EL (cell line): ENCODE results near the gene HKDC1.
"Not testable (repeated sequence)": the region's sequence is repeated elsewhere in the genome, so short reads cannot be mapped to it uniquely, and the experiment has no call there.

Experiments
- DNase-seq: peaks from one replicate; pipeline ENCODE4 v3.0.0-alpha.2; 2016

Gene HKDC1

DNA sequence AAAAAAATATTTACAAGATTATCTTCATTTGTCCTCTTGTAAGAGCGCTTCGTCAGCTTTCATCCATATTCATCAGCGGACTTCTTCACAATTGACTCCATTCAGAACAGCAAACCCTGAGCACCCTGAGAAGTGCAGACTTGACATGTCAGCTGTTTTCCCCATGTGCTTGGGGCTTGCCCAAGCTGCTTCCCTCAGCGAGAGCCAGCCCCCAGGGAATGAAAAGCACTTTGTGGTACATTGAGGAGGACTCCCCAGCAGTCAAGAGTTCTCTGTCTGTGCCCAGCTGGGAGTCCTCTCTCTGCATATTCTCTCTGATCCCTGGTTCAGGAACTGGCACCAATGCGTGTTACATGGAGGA lies 22.7 kb downstream of the HKDC1 start:
- DNase-seq: no peak

DNA sequence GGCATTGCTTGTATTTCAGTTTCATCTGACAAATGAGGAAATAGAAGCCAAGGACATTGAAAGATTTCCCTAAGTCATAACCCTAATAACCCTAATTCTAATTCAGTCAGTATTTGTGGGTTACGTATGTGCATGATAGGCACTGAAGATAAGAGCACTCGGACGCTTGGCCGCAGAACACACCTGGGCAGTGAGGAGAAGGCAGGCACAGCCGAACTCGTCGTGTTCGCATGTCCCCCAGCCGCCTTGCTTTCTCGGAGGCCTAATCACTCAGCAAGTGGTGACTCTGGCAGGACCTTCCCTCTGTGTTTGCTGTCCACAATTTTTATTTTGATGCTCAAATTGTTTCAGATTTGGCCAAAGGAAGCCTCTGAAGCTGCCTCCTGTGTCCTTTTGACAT lies 23.7 kb downstream of the HKDC1 start:
- DNase-seq: no peak

DNA sequence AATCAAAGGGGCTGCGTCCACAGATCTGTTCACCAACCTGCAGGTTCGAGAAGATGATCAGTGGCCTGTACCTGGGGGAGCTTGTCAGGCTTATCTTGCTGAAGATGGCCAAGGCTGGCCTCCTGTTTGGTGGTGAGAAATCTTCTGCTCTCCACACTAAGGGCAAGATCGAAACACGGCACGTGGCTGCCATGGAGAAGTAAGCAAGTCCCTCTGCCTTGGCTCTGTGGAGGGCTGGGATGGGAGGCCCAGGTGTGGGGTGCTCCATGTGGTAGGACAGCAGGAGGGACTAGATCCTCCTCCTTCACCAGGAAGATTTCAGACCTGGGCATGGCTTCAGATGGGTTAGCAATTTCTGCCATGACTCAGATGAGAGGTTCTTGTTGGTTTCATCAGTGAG lies 25.9 kb downstream of the HKDC1 start:
- no peak for DNase-seq

DNA sequence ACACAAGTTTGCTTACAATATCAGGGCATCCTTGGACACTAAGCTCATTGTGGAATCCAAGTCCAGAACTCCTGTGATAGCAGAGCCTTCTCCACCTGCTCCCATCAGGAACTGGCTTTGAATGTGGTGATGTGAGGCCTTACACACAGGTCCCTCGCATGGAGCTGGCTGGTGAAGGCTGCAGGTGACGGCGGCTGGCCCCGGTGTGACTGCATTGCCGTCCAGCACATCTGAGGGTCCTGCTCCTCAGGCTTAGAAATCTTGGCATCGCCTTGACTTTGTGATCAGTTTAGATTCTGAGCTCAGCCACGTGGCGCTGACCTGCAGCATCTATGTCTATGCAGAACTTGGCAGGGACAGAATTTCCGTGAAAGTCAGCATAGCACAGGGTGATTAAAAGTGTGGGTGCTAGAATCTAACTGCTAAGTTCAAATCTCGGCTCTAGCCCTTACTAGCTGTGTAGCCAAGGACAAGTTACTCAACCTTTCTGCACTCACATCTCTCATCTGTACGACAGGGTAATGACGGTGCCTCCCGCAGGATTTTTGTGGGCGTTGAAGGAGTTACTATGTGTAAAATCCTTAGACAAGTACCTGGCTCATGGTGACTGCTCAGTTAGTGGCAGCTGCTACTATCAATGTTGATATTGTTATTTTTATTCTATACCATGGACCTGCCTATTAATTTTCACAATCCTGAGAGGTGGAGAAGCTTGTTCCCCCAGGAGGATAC lies 26.6 kb downstream of the HKDC1 start:
- DNase-seq: no peak

DNA sequence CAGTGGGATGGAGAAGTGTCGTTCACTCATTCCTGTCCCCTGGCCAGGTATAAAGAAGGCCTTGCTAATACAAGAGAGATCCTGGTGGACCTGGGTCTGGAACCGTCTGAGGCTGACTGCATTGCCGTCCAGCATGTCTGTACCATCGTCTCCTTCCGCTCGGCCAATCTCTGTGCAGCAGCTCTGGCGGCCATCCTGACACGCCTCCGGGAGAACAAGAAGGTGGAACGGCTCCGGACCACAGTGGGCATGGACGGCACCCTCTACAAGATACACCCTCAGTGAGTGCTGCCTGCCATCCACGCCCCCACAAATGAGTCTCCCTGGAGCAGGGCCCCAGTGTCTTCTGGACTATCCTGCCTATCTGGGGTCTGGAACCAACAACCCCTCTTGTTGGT lies 27.2 kb downstream of the HKDC1 start:
- DNase-seq: no peak

DNA sequence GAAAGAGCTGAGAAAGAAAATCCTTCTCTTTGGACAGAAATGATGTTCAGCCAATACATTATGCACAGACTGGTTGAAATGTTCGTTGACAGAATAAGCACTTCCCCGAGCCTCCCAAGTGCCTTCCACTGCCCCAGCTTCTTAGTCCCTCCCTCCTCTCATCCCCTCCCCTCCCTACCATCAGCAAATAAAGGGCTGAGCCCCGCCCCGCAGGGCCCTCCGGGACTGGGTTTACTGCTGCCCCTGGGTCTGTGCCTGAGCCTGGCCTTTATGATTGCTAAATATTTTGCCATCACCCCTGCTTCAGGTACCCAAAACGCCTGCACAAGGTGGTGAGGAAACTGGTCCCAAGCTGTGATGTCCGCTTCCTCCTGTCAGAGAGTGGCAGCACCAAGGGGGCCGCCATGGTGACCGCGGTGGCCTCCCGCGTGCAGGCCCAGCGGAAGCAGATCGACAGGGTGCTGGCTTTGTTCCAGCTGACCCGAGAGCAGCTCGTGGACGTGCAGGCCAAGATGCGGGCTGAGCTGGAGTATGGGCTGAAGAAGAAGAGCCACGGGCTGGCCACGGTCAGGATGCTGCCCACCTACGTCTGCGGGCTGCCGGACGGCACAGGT lies 28.1 kb downstream of the HKDC1 start:
- DNase-seq: no peak

DNA sequence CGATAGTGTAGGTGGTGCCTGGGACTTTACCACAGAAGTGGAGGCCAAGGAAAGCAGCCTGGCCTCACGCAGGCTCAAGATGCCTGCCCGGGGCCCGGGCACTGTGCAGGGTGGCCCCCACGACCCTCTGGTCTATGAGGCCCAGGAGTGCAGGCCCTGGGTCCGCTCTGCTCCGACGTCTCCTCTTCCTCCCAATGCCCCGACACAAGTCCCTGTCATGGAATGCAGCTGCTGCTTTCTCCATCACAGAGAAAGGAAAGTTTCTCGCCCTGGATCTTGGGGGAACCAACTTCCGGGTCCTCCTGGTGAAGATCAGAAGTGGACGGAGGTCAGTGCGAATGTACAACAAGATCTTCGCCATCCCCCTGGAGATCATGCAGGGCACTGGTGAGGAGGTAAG lies 29.9 kb downstream of the HKDC1 start:
- DNase-seq: no peak

DNA sequence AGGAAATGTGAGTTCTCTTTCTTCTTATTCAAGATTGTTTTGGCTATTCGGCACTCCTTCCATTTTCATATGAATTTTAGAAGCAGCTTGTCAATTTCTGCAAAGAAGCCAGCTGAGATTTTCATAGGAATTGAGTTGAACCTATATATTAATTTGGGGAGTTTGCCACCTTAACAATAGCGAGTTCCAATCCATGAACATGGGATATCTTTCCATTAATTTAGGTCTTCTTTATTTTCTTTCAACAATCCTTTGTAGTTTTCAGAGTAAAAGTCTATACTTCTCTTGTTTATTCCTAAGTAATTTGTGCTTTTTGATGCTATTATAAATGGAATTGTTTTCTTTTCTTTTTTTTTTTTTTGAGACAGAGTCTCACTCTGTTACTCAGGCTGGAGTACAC lies 31.3 kb downstream of the HKDC1 start:
- DNase-seq: not testable (repeated sequence)

DNA sequence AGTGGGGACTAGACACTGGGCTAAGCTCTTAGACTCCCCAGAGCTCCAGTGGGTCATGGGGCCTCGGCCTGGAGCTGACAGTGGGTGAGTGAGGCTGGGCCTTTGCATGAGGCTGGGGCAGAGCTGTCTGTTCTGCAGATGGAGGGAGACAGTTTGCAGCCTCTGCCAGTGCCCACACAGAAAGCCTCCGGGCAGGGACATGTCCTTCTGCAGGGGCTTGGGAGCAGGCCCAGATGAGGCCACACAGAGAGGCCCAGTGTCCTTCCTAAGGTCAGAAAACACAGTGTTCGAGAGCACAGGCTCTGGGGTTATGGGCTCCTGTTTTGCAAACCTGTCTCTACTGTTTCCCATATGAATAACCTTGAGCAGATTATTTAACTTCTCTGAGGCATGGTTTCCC lies 33.0 kb downstream of the HKDC1 start:
- no peak for DNase-seq

DNA sequence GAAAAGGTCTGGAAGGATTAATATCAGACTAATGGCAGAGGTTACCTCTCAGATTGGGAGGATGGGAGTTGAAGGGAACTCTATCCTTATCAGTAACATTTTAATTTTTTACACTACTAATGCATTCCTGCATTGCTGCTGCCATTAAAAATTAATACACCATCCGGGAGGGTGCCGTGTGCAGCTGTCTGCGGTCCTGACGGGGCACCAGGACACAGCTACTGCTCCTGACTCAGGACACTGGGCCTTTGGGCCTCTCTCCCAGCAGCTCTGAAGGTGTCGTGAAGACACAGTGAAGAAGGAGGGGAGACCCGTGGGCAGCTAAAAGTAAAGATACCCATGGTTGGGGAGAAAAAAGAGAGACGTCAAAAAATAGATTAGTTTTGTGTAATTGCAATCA lies 34.7 kb downstream of the HKDC1 start:
- no peak for DNase-seq

DNA sequence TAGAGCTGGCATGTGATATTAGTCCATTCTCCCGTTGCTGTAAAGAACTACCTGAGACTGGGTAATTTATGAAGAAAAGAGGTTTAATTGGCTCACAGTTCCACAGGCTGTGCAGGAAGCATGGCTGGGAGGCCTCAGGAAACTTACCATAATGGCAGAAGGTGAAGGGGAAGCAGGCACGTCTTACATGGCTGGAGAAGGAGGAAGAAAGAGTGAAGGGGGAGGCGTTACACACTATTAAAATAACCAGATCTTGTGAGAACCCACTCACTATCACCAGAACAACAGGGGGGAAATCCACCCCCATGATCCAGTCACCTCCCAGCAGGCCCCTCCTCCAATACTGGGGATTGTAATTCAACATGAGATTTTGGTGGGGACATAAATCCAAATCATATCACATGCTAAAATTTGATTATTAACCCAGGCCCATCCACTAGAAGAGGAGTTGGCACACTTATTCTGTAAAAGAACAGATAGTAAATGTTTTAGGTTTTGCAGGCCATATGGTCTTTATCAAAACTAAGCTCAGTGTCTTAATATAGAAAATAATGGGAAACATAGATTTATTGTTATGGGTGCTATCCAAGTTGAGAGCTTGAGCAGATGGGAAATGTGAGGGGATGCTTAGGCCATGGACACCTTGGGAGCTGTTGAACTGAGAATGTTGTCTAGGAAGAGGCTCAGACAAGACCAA lies 39.6 kb downstream of the HKDC1 start:
- no peak for DNase-seq

DNA sequence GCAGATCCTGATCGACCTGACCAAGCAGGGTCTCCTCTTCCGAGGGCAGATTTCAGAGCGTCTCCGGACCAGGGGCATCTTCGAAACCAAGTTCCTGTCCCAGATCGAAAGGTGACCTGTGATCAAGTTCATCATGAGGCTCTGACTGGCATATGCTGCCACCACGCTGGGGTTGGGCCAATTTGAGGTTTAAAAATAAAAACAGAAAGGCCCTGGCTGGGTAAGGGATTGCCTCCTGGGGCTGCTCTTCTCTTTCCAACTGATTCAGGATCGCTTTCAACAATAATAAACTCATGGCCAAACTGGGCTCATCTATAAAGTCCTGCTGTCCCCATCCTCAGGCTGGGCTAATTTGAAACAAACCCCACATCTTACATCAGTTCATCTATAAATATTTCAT lies 41.1 kb downstream of the HKDC1 start:
- no peak for DNase-seq

DNA sequence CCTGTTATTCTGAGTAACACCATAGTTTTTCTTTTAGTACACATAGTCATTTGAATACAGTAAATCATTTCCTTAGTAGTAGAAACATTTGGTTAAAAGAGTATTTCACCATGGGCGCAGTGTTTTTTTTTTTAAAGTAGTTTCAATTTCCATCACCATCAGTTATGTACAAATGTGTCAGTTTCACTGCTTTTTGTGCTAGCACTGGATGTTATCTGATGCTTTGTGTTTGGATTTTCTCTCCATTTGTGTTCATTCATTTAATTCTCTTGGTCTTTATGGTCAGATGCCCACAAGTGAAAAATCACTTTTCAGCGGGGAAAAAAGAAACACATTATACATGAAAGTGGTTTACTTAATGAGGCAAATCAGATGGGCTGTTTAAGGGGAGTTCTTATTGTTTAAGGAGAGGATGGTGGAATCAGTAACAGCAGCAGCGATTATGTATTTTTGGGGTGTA lies 42.2 kb downstream of the HKDC1 start:
- DNase-seq: no peak

DNA sequence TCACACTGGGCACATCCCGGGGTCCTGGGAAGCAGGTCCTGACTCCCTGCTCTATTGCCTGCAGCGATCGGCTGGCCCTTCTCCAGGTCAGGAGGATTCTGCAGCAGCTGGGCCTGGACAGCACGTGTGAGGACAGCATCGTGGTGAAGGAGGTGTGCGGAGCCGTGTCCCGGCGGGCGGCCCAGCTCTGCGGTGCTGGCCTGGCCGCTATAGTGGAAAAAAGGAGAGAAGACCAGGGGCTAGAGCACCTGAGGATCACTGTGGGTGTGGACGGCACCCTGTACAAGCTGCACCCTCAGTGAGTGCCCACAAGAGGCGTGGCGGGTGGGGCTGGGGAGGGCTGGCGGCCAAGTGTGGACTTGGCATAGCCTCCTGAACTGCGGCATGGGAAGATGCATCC lies 45.4 kb downstream of the HKDC1 start:
- no peak for DNase-seq

DNA sequence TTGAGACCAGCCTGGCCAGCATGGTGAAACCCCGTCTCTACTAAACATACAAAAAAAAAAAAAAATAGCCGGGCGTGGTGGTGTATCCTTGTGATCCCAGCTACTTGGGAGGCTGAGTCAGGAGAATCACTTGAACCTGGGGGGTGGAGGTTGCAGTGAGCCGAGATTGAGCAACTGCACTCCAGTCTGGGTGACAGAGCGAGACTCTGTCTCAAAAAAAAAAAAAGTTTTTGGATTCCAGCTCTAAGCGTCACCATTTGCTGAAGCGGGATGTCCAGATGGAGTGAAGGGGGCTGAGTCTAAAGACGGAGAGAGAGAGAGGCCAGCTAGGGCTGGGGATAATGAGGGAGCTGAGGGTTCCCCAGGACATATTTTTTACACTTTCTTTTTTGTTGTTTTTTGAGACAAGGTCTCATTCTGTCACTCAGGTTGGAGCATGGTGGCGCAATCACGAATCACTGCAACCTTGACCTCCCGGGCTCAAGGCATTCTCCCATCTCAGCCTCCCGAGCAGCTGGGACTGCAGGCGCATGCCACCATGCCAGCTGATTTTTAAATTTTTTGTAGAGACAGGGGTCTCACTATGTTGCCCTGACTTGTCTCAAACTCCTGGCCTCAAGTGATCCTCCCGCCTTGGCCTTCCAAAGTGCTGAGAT lies 48.8 kb downstream of the HKDC1 start:
- peak; percentile 38 for DNase-seq

DNA sequence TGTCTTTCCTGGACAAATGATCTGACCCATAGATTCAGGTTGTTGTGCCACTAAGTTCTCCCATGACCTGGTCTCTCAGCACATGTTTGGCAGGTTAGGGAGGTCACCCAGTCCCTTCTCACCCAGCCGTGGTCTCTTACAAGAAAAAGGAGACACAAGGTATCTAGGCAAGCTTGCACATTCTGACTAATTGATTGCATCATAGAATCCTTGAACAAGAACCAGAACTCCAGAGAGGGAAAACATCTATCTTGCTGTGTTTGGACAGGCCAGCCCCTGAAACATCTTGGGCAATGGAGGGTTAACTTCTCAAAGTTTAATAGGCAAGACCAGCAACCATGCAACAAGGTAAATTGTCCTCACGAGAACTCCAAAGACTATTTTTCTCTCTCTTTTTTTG lies 49.6 kb downstream of the HKDC1 start:
- DNase-seq: no peak

DNA sequence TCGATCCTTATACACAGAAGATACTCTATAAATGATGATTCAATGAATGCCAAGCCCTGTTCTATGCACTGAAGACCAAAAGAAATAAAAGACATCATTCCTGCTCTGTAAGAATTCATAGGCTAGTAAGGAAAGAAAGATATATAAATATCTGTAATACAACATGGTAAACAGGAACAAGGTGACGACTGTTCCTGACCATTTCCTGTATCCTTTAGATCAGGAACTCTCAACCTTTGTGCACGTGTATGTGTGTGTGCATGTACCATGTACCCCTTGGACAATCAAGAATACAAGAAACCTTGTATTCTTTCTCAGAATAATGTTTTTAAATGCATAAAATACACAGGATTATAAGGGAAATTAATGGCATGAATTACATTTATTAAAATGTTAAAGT lies 50.9 kb downstream of the HKDC1 start:
- no peak for DNase-seq

DNA sequence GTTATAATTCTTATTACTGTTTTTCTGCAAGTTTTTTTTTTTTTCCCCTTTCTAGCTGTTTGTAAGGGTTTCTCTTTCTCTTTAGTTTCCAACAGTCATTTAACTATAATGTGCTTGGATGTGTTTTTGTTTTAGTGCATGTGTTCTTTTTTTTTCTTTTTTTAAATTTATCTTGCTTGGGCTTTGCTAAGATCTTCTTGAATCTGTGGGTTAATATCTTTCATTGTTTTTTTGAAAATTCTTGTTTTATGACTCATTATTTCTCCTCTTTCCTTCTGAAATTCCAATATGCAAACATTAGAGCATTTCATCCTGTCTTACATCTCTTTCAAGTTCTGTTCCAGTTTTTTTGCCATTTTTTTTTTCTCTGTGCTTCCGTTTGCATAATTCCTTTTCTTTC lies 52.5 kb downstream of the HKDC1 start:
- DNase-seq: peak; percentile 9

DNA sequence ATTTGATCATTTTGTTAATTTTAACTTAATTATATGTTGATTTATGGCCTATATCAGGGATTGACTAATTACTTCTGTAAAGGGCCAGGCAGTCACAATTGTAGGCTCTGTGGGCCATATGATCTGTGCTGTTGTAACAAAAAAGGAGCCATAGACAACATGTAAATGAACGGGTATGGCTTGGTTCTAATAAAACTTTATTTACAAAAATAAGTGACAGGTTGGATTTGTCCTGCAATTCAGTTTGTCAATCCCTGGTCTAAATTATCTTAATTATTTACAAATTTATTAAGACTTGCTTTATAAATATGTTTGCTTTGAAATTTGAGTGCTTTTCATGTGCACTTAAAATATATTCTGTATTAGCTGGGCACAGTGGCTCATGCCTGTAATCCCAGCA lies 55.3 kb downstream of the HKDC1 start:
- no peak for DNase-seq

DNA sequence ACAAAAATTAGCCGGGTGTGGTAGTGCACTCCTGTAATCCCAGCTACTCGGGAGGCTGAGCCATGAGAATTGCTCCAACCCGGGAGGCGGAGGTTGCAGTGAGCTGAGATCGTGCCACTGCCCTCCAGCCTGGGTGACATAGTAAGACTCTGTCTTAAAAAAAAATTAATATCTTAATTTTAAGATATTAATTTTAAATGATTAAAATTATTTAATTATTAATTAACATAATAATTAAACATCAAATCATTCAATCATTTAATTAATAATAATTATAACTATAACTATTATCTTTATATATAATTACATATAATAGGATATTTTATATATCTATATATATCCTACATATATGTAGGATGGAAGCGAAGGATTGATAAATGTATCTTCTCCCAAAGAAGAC lies 56.4 kb downstream of the HKDC1 start:
- no peak for DNase-seq

DNA sequence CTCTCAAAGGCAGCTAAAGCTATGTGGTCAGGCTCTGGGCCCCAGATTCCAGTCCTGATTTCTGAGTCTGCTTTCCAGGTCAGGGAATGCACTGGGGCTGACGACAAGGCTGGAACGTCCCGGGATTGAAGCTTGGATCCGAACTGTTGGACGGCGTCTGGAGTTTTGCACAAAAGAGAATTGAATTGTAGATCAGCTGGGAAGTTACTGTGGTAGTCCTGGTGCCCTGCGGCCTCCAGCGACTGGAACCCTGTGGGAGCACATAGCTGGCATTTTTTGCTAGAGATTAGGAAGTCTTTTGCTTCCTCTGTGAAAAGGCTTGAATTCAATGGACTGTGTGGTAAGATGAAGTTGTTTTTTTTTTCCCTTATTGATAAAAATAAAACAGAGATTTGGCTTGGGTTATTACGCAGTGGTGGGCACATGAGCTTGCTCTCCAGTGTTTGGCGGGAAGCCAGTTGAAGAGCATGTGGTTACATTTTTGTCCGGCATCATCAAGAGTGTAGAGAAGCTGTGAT lies 58.4 kb downstream of the HKDC1 start, which contains the start of gene HK1:
HK1 (plus strand) TSS at position 51 of the 518 bp plus-strand sequence.
- DNase-seq: no peak

DNA sequence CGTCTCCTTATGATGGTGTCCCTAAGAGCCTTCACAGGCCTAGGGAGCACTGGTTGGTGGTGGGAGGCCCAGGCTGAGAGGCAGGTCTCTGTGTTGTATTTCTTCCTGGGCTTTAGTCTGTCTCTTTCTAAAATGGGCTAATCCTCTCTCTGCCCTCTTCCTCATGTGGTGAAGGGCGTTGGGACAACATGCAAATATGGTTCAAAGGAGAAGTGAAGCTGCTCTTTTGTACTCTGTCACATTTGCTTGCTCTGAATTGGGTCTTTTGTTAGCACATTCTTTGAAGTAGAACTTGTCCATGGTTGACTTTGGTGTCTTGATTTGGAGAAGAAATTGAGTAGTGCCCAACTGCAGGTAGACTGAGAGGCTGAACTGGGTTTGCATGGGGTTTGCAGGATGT lies 59.0 kb downstream of the HKDC1 start:
- no peak for DNase-seq
